ENCODE measurements around the gene TRIO. TPM values are rescaled to one million over a fixed set of nuclear protein-coding genes. Genes with fewer than 3 reads are reported as not detected.
"Not testable (repeated sequence)": the region's sequence is repeated elsewhere in the genome, so short reads cannot be mapped to it uniquely, and the experiment has no call there.

Gene TRIO
- total RNA-seq, 4 donors from 2014 or later = 186 to 388 (median 285) TPM

- DNase-seq = no peak
- peaks cover 0 to 8% (median 4%) of the 10 kb centered on the region in 4 donors for H3K36me3 ChIP-seq
- no peak overlapping the region for H3K4me3 ChIP-seq
- H3K9me3 ChIP-seq = no peaks in the 10 kb centered on the region
- in situ Hi-C loops (cut with MboI; ENCODE audit: low pct_ligation_motif_present in 1 of 4, low pct_unique_long_range_greater_than_20kb in 1 of 4, low sequenced_read_pairs in 3 of 4) (no loop called here), intact Hi-C loops (cut with DNase I; ENCODE audit: low total_unique reads) (loop anchor here (1.0 kb wide), 1 partner anchor 36 kb away; no protein-coding TSS in a partner anchor)
- H3K4me1 ChIP-seq = peaks cover 0 to under 1% (median 0%) of the 10 kb centered on the region in 4 donors
- WGBS, 2 donors (ENCODE audit: low coverage in 1 of 2) = 84 to 88% methylated on average over 8 of the region's 8 CpGs
- no peak overlapping the region for H3K27ac ChIP-seq
- no peaks in the 10 kb centered on the region for H3K27me3 ChIP-seq
- TF ChIP-seq CTCF (IDR thresholded peaks at IDR 0.05) (no peak), POLR2A (IDR thresholded peaks at IDR 0.05) (no peak), EP300 (IDR thresholded peaks at IDR 0.05; ENCODE audit: low read depth) (no peak), POLR2AphosphoS5 (IDR thresholded peaks at IDR 0.05) (no peak)
Measured at GRCh38 chr5:14432931-14433589, 289.9 kb downstream of the TRIO start.

GRCh38 chr5:14435481-14435880 is 292.3 kb downstream of the TRIO start:
- H3K4me3 ChIP-seq = no peak overlapping the region
- TF ChIP-seq EP300 (IDR thresholded peaks at IDR 0.05; ENCODE audit: low read depth) (no peak), POLR2AphosphoS5 (IDR thresholded peaks at IDR 0.05) (no peak), POLR2A (IDR thresholded peaks at IDR 0.05) (no peak), CTCF (IDR thresholded peaks at IDR 0.05) (no peak)
- WGBS, 2 donors (ENCODE audit: low coverage in 1 of 2) = 83 to 90% methylated on average over 2 of the region's 2 CpGs
- H3K9me3 ChIP-seq = no peaks in the 10 kb centered on the region
- no peak overlapping the region for H3K27ac ChIP-seq
- H3K27me3 ChIP-seq = no peaks in the 10 kb centered on the region
- peaks cover 0 to 13% (median 0%) of the 10 kb centered on the region in 4 donors for H3K4me1 ChIP-seq
- DNase-seq = no peak
- intact Hi-C loops (cut with DNase I; ENCODE audit: low total_unique reads) = no loop called here
- in situ Hi-C loops (cut with MboI; ENCODE audit: low pct_ligation_motif_present in 1 of 4, low pct_unique_long_range_greater_than_20kb in 1 of 4, low sequenced_read_pairs in 3 of 4) = no loop called here
- peaks cover 0 to 8% (median 4%) of the 10 kb centered on the region in 4 donors for H3K36me3 ChIP-seq

GRCh38 chr5:14436122-14436521 is 293.0 kb downstream of the TRIO start:
- H3K36me3 ChIP-seq; H3K9me3 ChIP-seq; H3K4me3 ChIP-seq; intact Hi-C loops (cut with DNase I; ENCODE audit: low total_unique reads); DNase-seq; H3K27ac ChIP-seq; in situ Hi-C loops (cut with MboI; ENCODE audit: low pct_ligation_motif_present in 1 of 4, low pct_unique_long_range_greater_than_20kb in 1 of 4, low sequenced_read_pairs in 3 of 4); H3K27me3 ChIP-seq: not testable (repeated sequence)
- peaks cover 0 to 13% (median under 1%) of the 10 kb centered on the region in 4 donors for H3K4me1 ChIP-seq
- 82 to 100% methylated on average over 3 to 5 of the region's 5 CpGs for whole genome bisulfite sequencing, 2 donors (ENCODE audit: low coverage in 1 of 2)

GRCh38 chr5:14436801-14437542 is 293.8 kb downstream of the TRIO start:
- in situ Hi-C loops (cut with MboI; ENCODE audit: low pct_ligation_motif_present in 1 of 4, low pct_unique_long_range_greater_than_20kb in 1 of 4, low sequenced_read_pairs in 3 of 4) = no loop called here
- peaks cover 0 to 8% (median 4%) of the 10 kb centered on the region in 4 donors for H3K36me3 ChIP-seq
- no peak overlapping the region for H3K4me3 ChIP-seq
- no peak overlapping the region for H3K27ac ChIP-seq
- H3K27me3 ChIP-seq = no peaks in the 10 kb centered on the region
- intact Hi-C loops (cut with DNase I; ENCODE audit: low total_unique reads) = no loop called here
- H3K4me1 ChIP-seq = peaks cover 0 to 13% (median 3%) of the 10 kb centered on the region in 4 donors
- TF ChIP-seq EP300 (IDR thresholded peaks at IDR 0.05; ENCODE audit: low read depth) (no peak), POLR2A (IDR thresholded peaks at IDR 0.05) (no peak), POLR2AphosphoS5 (IDR thresholded peaks at IDR 0.05) (no peak), CTCF (IDR thresholded peaks at IDR 0.05) (no peak)
- 82 to 83% methylated on average over 2 to 5 of the region's 5 CpGs for WGBS, 2 donors (ENCODE audit: low coverage in 1 of 2)
- no peak for DNase-seq
- H3K9me3 ChIP-seq = no peaks in the 10 kb centered on the region

All from transverse colon (tissue), 4 donors.